Fibroblast of peridontal ligament (primary cell): ENCODE measurements around the gene DYNLRB1.
A peak's percentile ranks its signal among the peaks of the same experiment; 100 is the strongest.
"Not testable (repeated sequence)": the region's sequence is repeated elsewhere in the genome, so short reads cannot be mapped to it uniquely, and the experiment has no call there.

Experiments
- DNase-seq: peaks from one replicate; pipeline ENCODE4 v3.0.0-alpha.2; 2010; ENCODE audit errors: extremely low read depth

DYNLRB1 gene

DNA sequence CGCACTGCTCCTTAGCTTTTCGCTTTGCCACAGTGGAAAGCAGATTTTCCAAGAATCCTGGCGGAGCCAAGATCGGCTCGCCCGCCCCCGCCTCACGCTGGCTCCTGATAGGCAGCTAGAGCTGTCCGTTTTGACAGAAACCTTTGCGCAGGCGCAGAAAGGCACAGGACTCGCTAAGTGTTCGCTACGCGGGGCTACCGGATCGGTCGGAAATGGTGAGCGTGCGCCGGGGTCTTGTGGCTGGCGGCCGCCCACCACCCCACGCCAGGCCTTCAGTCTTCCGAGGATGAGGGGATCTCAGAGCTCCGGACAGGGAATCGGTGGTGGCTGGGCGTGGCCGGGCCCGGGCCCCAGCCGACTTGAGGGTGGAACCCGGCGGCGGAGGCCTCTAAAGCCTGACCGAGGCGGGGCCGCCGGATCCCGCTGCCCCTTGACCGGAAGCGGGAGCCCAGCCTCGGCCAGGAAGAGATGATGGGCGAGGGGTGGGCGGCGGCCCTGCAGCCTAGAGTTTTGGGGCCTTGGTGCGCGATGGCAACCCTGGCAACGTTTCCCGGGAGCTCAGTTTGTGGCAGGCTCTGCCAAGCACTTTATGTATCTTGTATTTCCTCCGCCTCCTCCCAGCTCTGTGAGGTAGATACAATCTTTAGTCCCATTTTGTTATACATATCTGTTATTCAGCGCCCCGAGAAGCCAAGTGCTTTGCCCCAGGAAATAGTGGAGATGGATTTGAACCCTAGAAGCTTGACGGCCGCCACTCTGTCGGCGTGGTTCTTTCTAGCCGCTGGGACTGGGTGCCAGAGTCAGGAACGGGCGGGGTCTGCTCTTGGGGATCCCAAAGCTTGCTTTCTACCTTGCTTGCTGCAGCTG lies at the start of gene DYNLRB1:
Gene DYNLRB1 (plus strand): TSS at position 176 of the 867 bp plus-strand sequence. CDS start 37 bp downstream, at position 213.
- peak; percentile 98 for DNase-seq

- no peak for DNase-seq
These were observed 47.3 kb upstream of the DYNLRB1 start for GRCh38 chr20:34468951-34469350.

DNA sequence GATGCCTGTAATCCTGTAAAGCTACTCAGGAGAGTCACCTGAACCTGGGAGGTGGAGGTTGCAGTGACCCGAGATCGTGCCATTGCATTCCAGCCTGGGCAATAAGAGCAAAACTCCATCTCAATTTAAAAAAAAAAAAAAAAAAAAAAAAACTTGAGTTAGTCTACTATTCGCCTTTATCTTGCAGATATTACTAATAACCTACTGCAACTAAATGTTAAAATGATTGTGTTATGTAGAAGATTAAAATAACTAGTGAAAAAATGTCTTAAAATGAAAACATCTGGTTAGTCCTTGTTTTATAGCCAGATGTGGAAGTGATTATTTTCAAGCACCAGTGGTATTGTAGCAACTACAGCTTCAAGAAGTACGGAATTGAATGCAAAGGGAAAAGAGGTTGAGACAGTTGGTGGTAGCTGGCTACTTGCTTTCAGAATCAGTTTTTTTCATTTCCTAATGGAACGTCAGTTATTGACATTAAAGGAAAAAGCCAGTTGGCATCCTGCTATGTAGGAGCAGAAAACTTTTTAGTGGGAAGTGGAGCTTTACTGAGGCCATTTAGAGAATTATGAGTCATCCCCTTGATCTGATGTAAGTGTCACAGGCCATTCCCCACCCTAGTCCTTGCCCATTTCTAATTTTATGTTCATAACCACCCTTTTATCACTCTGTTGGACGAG lies 43.8 kb upstream of the DYNLRB1 start:
- DNase-seq: peak; percentile 74

- peak; percentile 43 for DNase-seq
These were observed 42.8 kb upstream of the DYNLRB1 start for GRCh38 chr20:34473262-34473883.

GRCh38 chr20:34475979-34476736 lies 40.1 kb upstream of the DYNLRB1 start:
- DNase-seq: peak; percentile 25

- DNase-seq: no peak
These were observed 36.6 kb upstream of the DYNLRB1 start for GRCh38 chr20:34479627-34480026.

GRCh38 chr20:34482154-34482553 lies 34.1 kb upstream of the DYNLRB1 start:
- not testable (repeated sequence) for DNase-seq

DNA sequence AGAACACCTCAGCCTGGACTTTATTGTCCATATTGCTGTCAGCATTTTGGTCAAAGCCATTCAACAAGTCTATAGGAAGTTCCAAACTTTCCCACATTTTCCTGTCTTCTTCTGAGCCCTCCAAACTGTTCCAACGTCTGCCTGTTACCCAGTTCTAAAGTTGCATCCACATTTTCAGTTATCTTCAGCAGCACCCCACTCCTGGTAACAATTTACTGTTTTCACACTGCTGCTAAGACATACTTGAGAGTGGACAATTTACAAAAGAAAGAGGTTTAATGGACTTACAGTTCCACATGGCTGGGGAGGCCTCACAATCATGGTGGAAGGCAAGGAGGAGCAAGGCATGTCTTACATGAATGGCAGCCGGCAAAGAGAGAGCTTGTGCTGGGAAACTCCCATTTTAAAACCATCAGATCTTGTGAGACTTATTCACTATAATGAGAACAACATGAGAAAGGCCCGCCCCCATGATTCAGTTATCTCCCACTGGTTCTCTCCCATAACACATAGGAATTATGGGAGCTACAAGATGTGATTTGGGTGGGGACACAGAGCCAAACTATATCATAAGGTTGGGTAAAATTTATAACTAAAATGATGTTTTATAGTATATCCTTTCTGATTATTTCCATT lies 32.5 kb upstream of the DYNLRB1 start:
- not testable (repeated sequence) for DNase-seq

DNA sequence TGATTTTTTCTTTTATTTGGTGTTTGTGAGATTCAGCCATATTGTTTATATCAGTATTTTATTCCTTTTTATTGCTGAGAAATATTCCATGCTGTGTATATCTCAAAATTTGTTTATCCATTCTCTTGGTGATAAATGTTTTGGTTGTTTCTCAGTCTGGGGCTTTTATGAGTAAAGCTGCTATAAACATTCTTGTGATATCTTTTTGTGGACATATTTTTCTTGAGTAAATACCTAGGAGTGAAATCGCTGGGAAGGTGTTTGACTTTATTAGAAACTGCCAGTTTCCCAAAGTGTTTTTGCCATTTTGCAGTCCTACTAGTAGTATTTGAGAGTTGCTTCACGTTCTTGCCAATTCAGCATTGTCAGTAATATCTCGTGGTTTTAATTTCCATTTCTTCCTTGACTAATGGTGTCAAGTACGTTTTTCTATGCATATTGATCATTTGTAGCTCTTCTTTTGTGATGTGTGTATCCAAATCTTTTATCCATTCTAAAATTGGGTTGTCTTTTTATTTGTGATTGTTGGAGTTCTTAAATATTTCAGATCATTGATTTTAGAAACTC lies 31.1 kb upstream of the DYNLRB1 start:
- DNase-seq: no peak

DNA sequence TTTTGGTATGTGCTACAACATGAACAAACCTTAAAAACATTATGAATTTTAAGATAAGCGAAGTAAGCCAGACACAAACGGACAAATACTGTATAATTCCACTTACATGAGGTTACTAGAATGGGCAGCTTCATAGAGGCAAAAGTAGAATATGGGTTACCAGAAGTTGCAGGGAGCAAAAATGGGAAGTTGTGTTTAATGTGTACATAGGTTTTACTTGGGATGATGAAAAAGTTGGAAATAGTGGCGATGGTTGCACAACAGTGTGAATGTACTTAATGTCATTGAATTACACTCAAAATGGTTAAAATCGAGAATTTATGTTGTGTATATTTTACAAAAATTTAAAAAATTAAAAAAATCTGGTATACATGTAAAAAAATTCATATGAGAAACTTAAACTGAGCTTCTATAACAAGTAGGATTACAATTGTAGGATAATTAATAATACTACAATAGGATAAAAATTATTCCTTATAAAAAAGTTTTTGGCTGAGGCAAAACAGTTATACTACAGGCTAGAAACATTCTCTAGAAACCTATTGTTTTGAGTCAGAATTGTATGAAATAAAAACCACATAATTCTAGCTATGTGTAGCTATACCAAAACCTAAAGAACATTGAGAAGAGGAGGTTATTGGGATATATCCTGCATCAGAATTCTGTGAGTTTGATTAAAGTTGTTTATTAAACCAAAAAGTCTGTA lies 24.8 kb upstream of the DYNLRB1 start:
- no peak for DNase-seq

GRCh38 chr20:34491932-34492509 lies 24.2 kb upstream of the DYNLRB1 start:
- no peak for DNase-seq

DNA sequence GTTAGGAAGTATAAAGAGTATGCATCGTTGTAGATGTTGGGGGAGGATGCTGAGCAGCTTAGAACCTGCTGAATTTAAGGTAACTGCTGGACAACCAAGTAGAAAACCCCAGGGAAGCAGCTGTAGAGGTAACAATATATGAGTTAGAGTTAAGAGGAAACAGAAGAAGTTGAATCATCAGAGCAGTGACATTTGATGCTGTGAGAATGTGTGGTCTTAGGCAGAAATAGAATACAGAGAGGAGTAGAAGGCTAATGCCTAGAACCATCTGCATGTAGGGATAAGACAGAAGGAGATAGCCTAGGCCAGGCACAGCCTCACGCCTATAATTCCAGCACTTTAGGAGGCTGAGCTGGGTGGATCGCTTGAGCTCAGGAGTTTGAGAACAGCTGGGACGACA lies 22.6 kb upstream of the DYNLRB1 start:
- peak; percentile 25 for DNase-seq

- no peak for DNase-seq
These were observed 20.9 kb upstream of the DYNLRB1 start for GRCh38 chr20:34495307-34495706.

DNA sequence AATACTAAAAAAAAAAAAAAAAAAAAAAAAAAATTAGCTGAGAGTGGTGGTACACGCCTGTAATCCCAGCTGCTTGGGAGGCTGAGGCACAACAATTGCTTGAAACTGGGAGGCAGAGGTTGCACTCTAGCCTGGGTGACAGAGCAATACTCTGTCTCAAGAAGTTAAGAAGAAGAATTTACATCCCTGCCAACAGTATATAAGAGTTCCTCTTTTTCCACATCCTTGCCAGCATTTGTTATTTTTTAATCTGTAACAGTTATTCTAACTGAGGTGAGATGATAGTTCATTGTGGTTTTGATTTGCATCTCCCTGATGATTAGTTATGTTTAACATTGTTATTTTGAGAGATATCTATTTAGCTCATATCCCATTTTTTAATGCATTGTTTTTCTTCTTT lies 20.3 kb upstream of the DYNLRB1 start:
- DNase-seq: no peak

DNA sequence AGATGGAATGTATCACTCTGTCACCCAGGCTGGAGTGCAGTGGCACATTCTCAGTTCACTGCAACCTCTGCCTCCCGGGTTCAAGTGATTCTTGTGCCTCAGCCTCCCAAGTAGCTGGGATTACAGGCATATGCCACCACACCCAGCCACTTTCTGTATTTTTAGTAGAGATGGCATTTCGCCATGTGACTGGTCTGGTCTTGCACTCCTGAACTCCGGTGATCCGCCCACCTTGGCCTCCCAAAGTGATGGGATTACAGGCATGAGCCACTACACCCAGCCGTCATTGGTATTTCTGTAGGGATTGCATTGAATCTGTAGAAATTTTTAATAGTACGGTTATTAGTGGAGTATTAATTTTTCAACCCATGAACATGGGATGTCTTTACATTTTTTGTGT lies 18.6 kb upstream of the DYNLRB1 start:
- DNase-seq: not testable (repeated sequence)

GRCh38 chr20:34500823-34501222 lies 15.4 kb upstream of the DYNLRB1 start:
- no peak for DNase-seq

DNA sequence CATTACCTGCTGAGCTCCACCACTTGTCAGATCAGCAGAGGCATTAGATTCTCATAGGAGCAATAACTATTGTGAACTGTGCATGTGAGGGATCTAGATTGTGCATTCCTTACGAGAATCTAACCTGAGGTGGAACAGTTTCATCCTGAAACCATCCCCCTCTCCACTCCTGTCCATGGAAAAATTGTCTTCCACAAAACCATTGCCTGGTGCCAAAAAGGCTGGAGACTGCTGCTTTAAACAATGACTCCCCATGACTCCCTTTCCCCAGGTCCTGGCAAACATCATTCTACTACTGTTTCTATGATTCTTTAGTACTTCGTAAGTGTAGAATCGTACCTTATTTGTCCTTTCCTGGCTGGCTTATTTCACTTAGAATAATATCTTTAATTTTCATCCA lies 9.7 kb upstream of the DYNLRB1 start:
- DNase-seq: no peak

DNA sequence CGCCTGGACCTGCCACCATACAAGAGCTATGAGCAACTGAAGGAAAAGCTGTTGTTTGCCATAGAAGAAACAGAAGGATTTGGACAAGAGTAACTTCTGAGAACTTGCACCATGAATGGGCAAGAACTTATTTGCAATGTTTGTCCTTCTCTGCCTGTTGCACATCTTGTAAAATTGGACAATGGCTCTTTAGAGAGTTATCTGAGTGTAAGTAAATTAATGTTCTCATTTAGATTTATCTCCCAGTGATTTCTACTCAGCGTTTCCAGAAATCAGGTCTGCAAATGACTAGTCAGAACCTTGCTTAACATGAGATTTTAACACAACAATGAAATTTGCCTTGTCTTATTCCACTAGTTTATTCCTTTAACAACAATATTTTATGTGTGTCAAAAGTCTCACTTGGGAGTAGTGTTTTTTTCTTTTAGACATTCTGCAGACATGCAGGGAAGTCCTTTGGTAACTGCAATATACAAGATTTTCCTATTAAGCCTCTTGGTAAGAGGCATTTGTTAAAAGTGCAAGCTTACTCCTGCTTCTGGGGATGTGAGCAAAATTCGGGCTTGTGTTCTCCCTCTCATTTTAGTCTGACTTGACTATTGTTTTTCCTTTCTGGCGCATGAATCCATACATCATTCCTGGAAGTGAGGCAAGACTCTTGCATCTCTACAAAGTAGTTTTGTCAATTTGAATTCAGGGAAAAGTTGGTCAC lies 8.4 kb upstream of the DYNLRB1 start:
- DNase-seq: no peak

DNA sequence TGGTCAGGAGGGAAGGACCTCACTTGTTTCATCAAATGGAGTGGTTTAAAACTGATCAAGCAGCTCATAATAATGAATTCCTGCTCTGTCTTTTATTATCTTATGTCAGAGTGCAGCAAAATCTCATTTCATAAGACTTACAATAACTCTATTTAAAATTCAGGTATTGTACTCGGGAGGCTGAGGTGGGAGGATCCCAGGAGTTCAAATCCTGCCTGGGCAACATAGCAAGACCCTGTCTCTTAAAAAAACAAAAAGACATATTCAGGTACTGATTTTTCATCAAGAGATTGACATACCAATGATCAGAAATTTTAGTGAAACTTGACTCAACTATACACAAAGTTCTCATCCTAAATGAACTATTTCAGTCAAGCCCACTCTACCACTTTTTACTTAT lies 5.6 kb upstream of the DYNLRB1 start:
- no peak for DNase-seq
